SH-SY5Y (cell line): Measurements from ENCODE around the gene SMIM14.

Experiments
- GATA2 ChIP-seq: IDR thresholded peaks from 2 replicates; pipeline ENCODE4 v1.6.1; 2011; ENCODE audit warnings: mild to moderate bottlenecking, low read depth, low read length
- GATA3 ChIP-seq: IDR thresholded peaks from 2 replicates; pipeline ENCODE4 v1.6.1; 2011; ENCODE audit warnings: low read depth, mild to moderate bottlenecking, low read length, moderate library complexity

- TF ChIP-seq GATA2 (no peak), GATA3 (no peak)
Observed at GRCh38 chr4:39597695-39598381, 40.8 kb downstream of the SMIM14 start.
